NCI-H2196 treated with DMSO at 0.1 percent for 48 hours (cell line): ENCODE measurements around the gene DENND1A.

ENCODE experiments used
- DNase-seq: peaks from one replicate; lab custom pipeline; 2025; ENCODE audit not compliant: unreplicated experiment; lab: John Stamatoyannopoulos, UW

Gene DENND1A

GRCh38 chr9:123421801-123422455 is 508.0 kb downstream of the DENND1A start:
- no peak for DNase-seq

GRCh38 chr9:123421186-123421585 is 508.7 kb downstream of the DENND1A start:
- DNase-seq = no peak

- DNase-seq = no peak
These were observed 509.3 kb downstream of the DENND1A start for GRCh38 chr9:123420592-123421111.

GRCh38 chr9:123419721-123420591 is 510.0 kb downstream of the DENND1A start:
- DNase-seq = no peak

GRCh38 chr9:123419091-123419490 is 510.8 kb downstream of the DENND1A start:
- DNase-seq = no peak

- DNase-seq = no peak
These were observed 511.4 kb downstream of the DENND1A start for GRCh38 chr9:123418506-123418905.

GRCh38 chr9:123418052-123418430 is 511.9 kb downstream of the DENND1A start:
- no peak for DNase-seq

- no peak for DNase-seq
These were observed 512.5 kb downstream of the DENND1A start for GRCh38 chr9:123417289-123418051.

- DNase-seq = no peak
These were observed 513.8 kb downstream of the DENND1A start for GRCh38 chr9:123416176-123416575.

- DNase-seq = no peak
These were observed 514.7 kb downstream of the DENND1A start for GRCh38 chr9:123414936-123415930.

GRCh38 chr9:123414204-123414603 is 515.7 kb downstream of the DENND1A start:
- no peak for DNase-seq

GRCh38 chr9:123412171-123412820 is 517.6 kb downstream of the DENND1A start:
- no peak for DNase-seq

GRCh38 chr9:123411636-123412035 is 518.3 kb downstream of the DENND1A start:
- no peak for DNase-seq

GRCh38 chr9:123411191-123411590 is 518.7 kb downstream of the DENND1A start:
- no peak for DNase-seq

- DNase-seq = no peak
These were observed 519.5 kb downstream of the DENND1A start for GRCh38 chr9:123410281-123410910.

- no peak for DNase-seq
These were observed 521.3 kb downstream of the DENND1A start for GRCh38 chr9:123408313-123409262.

GRCh38 chr9:123407217-123407851 is 522.6 kb downstream of the DENND1A start:
- no peak for DNase-seq
